Measurements from ENCODE around the gene ADGB.

ADGB gene

GRCh38 chr6:146651482-146651863 lies 52.7 kb downstream of the ADGB start:
- POLR2A ChIA-PET, result no interaction called here
- no peaks in the 10 kb centered on the region for H3K36me3 ChIP-seq (ENCODE audit: control insufficient read depth in 4 of 4, insufficient read depth in 4 of 4, low read length in 3 of 4)
- H3K4me3 ChIP-seq (ENCODE audit: control insufficient read depth in 1 of 7, extremely low read depth in 1 of 7, insufficient read depth in 4 of 7, low read depth in 2 of 7, low read length in 6 of 7), result no peak overlapping the region
- H3K27me3 ChIP-seq (replicated peaks in 2 of 5; ENCODE audit: control insufficient read depth in 4 of 5, insufficient read depth in 5 of 5, low read length in 4 of 5), result no peaks in the 10 kb centered on the region
- H3K4me1 ChIP-seq (ENCODE audit: control extremely low read depth in 1 of 4, control insufficient read depth in 4 of 4, insufficient read depth in 4 of 4, low read length in 3 of 4), result no peaks in the 10 kb centered on the region
- no peak overlapping the region for H3K27ac ChIP-seq (ENCODE audit: insufficient read depth in 1 of 2, low read depth in 1 of 2, low read length in 2 of 2, poor library complexity in 1 of 2, severe bottlenecking in 2 of 2)
- CTCF ChIA-PET, result no interaction called here
- DNase-seq, result no peak
- H3K9me3 ChIP-seq (ENCODE audit: control extremely low read depth in 1 of 5, control insufficient read depth in 4 of 5, insufficient read depth in 2 of 5, low read depth in 1 of 5, low read length in 4 of 5), result no peaks in the 10 kb centered on the region
- WGBS (ENCODE audit: insufficient coverage), result 100% methylated on average over 4 of the region's 4 CpGs

GRCh38 chr6:146657432-146657831 lies 58.7 kb downstream of the ADGB start:
- Histone ChIP-seq H3K4me1 (ENCODE audit: control extremely low read depth in 1 of 4, control insufficient read depth in 4 of 4, insufficient read depth in 4 of 4, low read length in 3 of 4) (no peaks in the 10 kb centered on the region), H3K9me3 (ENCODE audit: control extremely low read depth in 1 of 5, control insufficient read depth in 4 of 5, insufficient read depth in 2 of 5, low read depth in 1 of 5, low read length in 4 of 5) (peaks cover 0 to 5% (median 0%) of the 10 kb centered on the region in 5 experiments), H3K27me3 (replicated peaks in 2 of 5; ENCODE audit: control insufficient read depth in 4 of 5, insufficient read depth in 5 of 5, low read length in 4 of 5) (no peaks in the 10 kb centered on the region), H3K4me3 (ENCODE audit: control insufficient read depth in 1 of 7, extremely low read depth in 1 of 7, insufficient read depth in 4 of 7, low read depth in 2 of 7, low read length in 6 of 7) (no peak overlapping the region), H3K36me3 (ENCODE audit: control insufficient read depth in 4 of 4, insufficient read depth in 4 of 4, low read length in 3 of 4) (no peaks in the 10 kb centered on the region), H3K27ac (ENCODE audit: insufficient read depth in 1 of 2, low read depth in 1 of 2, low read length in 2 of 2, poor library complexity in 1 of 2, severe bottlenecking in 2 of 2) (no peak overlapping the region)
- no CpG with 5 or more reads among the region's 3 CpGs for WGBS (ENCODE audit: insufficient coverage)
- ChIA-PET POLR2A (no interaction called here), CTCF (interaction anchor here (0.7 to 0.9 kb wide), 2 partner anchors 37 to 706 kb away, joined by 3 read pairs; no protein-coding TSS in a partner anchor)
- no peak for DNase-seq

- no peaks in the 10 kb centered on the region for H3K27me3 ChIP-seq (replicated peaks in 2 of 5; ENCODE audit: control insufficient read depth in 4 of 5, insufficient read depth in 5 of 5, low read length in 4 of 5)
- no peaks in the 10 kb centered on the region for H3K36me3 ChIP-seq (ENCODE audit: control insufficient read depth in 4 of 4, insufficient read depth in 4 of 4, low read length in 3 of 4)
- POLR2A ChIA-PET, result no interaction called here
- peaks cover 0 to 5% (median 0%) of the 10 kb centered on the region in 5 experiments for H3K9me3 ChIP-seq (ENCODE audit: control extremely low read depth in 1 of 5, control insufficient read depth in 4 of 5, insufficient read depth in 2 of 5, low read depth in 1 of 5, low read length in 4 of 5)
- DNase-seq, result no peak
- CTCF ChIA-PET, result interaction anchor here (1.4 kb wide), 2 partner anchors 8 to 35 kb away, joined by 3 to 5 read pairs; no protein-coding TSS in a partner anchor
- no peak overlapping the region for H3K4me3 ChIP-seq (ENCODE audit: control insufficient read depth in 1 of 7, extremely low read depth in 1 of 7, insufficient read depth in 4 of 7, low read depth in 2 of 7, low read length in 6 of 7)
- H3K4me1 ChIP-seq (ENCODE audit: control extremely low read depth in 1 of 4, control insufficient read depth in 4 of 4, insufficient read depth in 4 of 4, low read length in 3 of 4), result no peaks in the 10 kb centered on the region
- no peak overlapping the region for H3K27ac ChIP-seq (ENCODE audit: insufficient read depth in 1 of 2, low read depth in 1 of 2, low read length in 2 of 2, poor library complexity in 1 of 2, severe bottlenecking in 2 of 2)
- 95% methylated on average over 3 of the region's 3 CpGs for WGBS (ENCODE audit: insufficient coverage)
These were observed 66.1 kb downstream of the ADGB start for GRCh38 chr6:146664871-146665360.

- ChIA-PET POLR2A (no interaction called here), CTCF (no interaction called here)
- no peaks in the 10 kb centered on the region for H3K27me3 ChIP-seq (replicated peaks in 2 of 5; ENCODE audit: control insufficient read depth in 4 of 5, insufficient read depth in 5 of 5, low read length in 4 of 5)
- H3K4me1 ChIP-seq (ENCODE audit: control extremely low read depth in 1 of 4, control insufficient read depth in 4 of 4, insufficient read depth in 4 of 4, low read length in 3 of 4), result no peaks in the 10 kb centered on the region
- no CpG with 5 or more reads among the region's 2 CpGs for WGBS (ENCODE audit: insufficient coverage)
- no peaks in the 10 kb centered on the region for H3K36me3 ChIP-seq (ENCODE audit: control insufficient read depth in 4 of 4, insufficient read depth in 4 of 4, low read length in 3 of 4)
- H3K4me3 ChIP-seq (ENCODE audit: control insufficient read depth in 1 of 7, extremely low read depth in 1 of 7, insufficient read depth in 4 of 7, low read depth in 2 of 7, low read length in 6 of 7), result no peak overlapping the region
- H3K9me3 ChIP-seq (ENCODE audit: control extremely low read depth in 1 of 5, control insufficient read depth in 4 of 5, insufficient read depth in 2 of 5, low read depth in 1 of 5, low read length in 4 of 5), result peaks cover 0 to 5% (median 0%) of the 10 kb centered on the region in 5 experiments
- no peak for DNase-seq
- H3K27ac ChIP-seq (ENCODE audit: insufficient read depth in 1 of 2, low read depth in 1 of 2, low read length in 2 of 2, poor library complexity in 1 of 2, severe bottlenecking in 2 of 2), result no peak overlapping the region
These were observed 68.1 kb downstream of the ADGB start for GRCh38 chr6:146666909-146667308.

GRCh38 chr6:146670161-146670560 lies 71.4 kb downstream of the ADGB start:
- DNase-seq, result no peak
- Histone ChIP-seq H3K9me3 (ENCODE audit: control extremely low read depth in 1 of 5, control insufficient read depth in 4 of 5, insufficient read depth in 2 of 5, low read depth in 1 of 5, low read length in 4 of 5) (no peaks in the 10 kb centered on the region), H3K36me3 (ENCODE audit: control insufficient read depth in 4 of 4, insufficient read depth in 4 of 4, low read length in 3 of 4) (no peaks in the 10 kb centered on the region), H3K4me1 (ENCODE audit: control extremely low read depth in 1 of 4, control insufficient read depth in 4 of 4, insufficient read depth in 4 of 4, low read length in 3 of 4) (no peaks in the 10 kb centered on the region), H3K4me3 (ENCODE audit: control insufficient read depth in 1 of 7, extremely low read depth in 1 of 7, insufficient read depth in 4 of 7, low read depth in 2 of 7, low read length in 6 of 7) (no peak overlapping the region), H3K27me3 (replicated peaks in 2 of 5; ENCODE audit: control insufficient read depth in 4 of 5, insufficient read depth in 5 of 5, low read length in 4 of 5) (no peaks in the 10 kb centered on the region), H3K27ac (ENCODE audit: insufficient read depth in 1 of 2, low read depth in 1 of 2, low read length in 2 of 2, poor library complexity in 1 of 2, severe bottlenecking in 2 of 2) (no peak overlapping the region)
- ChIA-PET POLR2A (no interaction called here), CTCF (no interaction called here)
- WGBS (ENCODE audit: insufficient coverage), result 100% methylated on average over 4 of the region's 4 CpGs

- Histone ChIP-seq H3K4me1 (ENCODE audit: control extremely low read depth in 1 of 4, control insufficient read depth in 4 of 4, insufficient read depth in 4 of 4, low read length in 3 of 4) (no peaks in the 10 kb centered on the region), H3K9me3 (ENCODE audit: control extremely low read depth in 1 of 5, control insufficient read depth in 4 of 5, insufficient read depth in 2 of 5, low read depth in 1 of 5, low read length in 4 of 5) (no peaks in the 10 kb centered on the region), H3K27ac (ENCODE audit: insufficient read depth in 1 of 2, low read depth in 1 of 2, low read length in 2 of 2, poor library complexity in 1 of 2, severe bottlenecking in 2 of 2) (no peak overlapping the region), H3K27me3 (replicated peaks in 2 of 5; ENCODE audit: control insufficient read depth in 4 of 5, insufficient read depth in 5 of 5, low read length in 4 of 5) (no peaks in the 10 kb centered on the region), H3K36me3 (ENCODE audit: control insufficient read depth in 4 of 4, insufficient read depth in 4 of 4, low read length in 3 of 4) (no peaks in the 10 kb centered on the region), H3K4me3 (ENCODE audit: control insufficient read depth in 1 of 7, extremely low read depth in 1 of 7, insufficient read depth in 4 of 7, low read depth in 2 of 7, low read length in 6 of 7) (no peak overlapping the region)
- DNase-seq, result no peak
- CTCF ChIA-PET, result interaction anchor here (1.4 kb wide), 1 partner anchor 9 kb away, joined by 5 read pairs; no protein-coding TSS in a partner anchor
- POLR2A ChIA-PET, result no interaction called here
- WGBS (ENCODE audit: insufficient coverage), result no CpG with 5 or more reads among the region's 3 CpGs
These were observed 74.3 kb downstream of the ADGB start for GRCh38 chr6:146673069-146673468.

- Histone ChIP-seq H3K4me3 (ENCODE audit: control insufficient read depth in 1 of 7, extremely low read depth in 1 of 7, insufficient read depth in 4 of 7, low read depth in 2 of 7, low read length in 6 of 7) (no peak overlapping the region), H3K27ac (ENCODE audit: insufficient read depth in 1 of 2, low read depth in 1 of 2, low read length in 2 of 2, poor library complexity in 1 of 2, severe bottlenecking in 2 of 2) (no peak overlapping the region), H3K27me3 (replicated peaks in 2 of 5; ENCODE audit: control insufficient read depth in 4 of 5, insufficient read depth in 5 of 5, low read length in 4 of 5) (no peaks in the 10 kb centered on the region), H3K36me3 (ENCODE audit: control insufficient read depth in 4 of 4, insufficient read depth in 4 of 4, low read length in 3 of 4) (no peaks in the 10 kb centered on the region), H3K9me3 (ENCODE audit: control extremely low read depth in 1 of 5, control insufficient read depth in 4 of 5, insufficient read depth in 2 of 5, low read depth in 1 of 5, low read length in 4 of 5) (peaks cover 0 to 2% (median 0%) of the 10 kb centered on the region in 5 experiments), H3K4me1 (ENCODE audit: control extremely low read depth in 1 of 4, control insufficient read depth in 4 of 4, insufficient read depth in 4 of 4, low read length in 3 of 4) (no peaks in the 10 kb centered on the region)
- ChIA-PET CTCF (interaction anchor here (1.0 to 1.2 kb wide), 2 partner anchors 17 to 125 kb away, joined by 3 read pairs; no protein-coding TSS in a partner anchor), POLR2A (no interaction called here)
- 33% methylated on average over 1 of the region's 3 CpGs for WGBS (ENCODE audit: insufficient coverage)
- DNase-seq, result peak; percentile 23 to 60 (median 58)
These were observed 80.6 kb downstream of the ADGB start for GRCh38 chr6:146679386-146679785.
